ENCODE data around the gene ELFN1.
A peak's percentile ranks its signal among the peaks of the same experiment; 100 is the strongest.

GRCh38 chr7:1738511-1738910 lies 68.4 kb downstream of the ELFN1 start:
- TF ChIP-seq, protein P1, sequence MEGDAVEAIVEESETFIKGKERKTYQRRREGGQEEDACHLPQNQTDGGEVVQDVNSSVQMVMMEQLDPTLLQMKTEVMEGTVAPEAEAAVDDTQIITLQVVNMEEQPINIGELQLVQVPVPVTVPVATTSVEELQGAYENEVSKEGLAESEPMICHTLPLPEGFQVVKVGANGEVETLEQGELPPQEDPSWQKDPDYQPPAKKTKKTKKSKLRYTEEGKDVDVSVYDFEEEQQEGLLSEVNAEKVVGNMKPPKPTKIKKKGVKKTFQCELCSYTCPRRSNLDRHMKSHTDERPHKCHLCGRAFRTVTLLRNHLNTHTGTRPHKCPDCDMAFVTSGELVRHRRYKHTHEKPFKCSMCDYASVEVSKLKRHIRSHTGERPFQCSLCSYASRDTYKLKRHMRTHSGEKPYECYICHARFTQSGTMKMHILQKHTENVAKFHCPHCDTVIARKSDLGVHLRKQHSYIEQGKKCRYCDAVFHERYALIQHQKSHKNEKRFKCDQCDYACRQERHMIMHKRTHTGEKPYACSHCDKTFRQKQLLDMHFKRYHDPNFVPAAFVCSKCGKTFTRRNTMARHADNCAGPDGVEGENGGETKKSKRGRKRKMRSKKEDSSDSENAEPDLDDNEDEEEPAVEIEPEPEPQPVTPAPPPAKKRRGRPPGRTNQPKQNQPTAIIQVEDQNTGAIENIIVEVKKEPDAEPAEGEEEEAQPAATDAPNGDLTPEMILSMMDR (IDR thresholded peaks at IDR 0.05; ENCODE audit: low read depth, low read length), result no peak
- TF ChIP-seq MAX (IDR thresholded peaks at IDR 0.05; ENCODE audit: low read depth, low read length), result 0 out of 2 replicates have a peak, but pooled peaks have one; percentile 20
